Activated CD4-positive, CD25-positive, alpha-beta regulatory T cell treated with anti-CD3 and anti-CD28 coated beads, Interleukin-2, amount 50 U/mL, for 16 hours (primary cell): Measurements from ENCODE around the gene IDH3A.

ENCODE experiments used
- DNase-seq: peaks from one replicate; pipeline ENCODE4 v3.0.0-alpha.2; 2020; ENCODE audit warnings: low read depth, low spot score

Gene IDH3A

DNA sequence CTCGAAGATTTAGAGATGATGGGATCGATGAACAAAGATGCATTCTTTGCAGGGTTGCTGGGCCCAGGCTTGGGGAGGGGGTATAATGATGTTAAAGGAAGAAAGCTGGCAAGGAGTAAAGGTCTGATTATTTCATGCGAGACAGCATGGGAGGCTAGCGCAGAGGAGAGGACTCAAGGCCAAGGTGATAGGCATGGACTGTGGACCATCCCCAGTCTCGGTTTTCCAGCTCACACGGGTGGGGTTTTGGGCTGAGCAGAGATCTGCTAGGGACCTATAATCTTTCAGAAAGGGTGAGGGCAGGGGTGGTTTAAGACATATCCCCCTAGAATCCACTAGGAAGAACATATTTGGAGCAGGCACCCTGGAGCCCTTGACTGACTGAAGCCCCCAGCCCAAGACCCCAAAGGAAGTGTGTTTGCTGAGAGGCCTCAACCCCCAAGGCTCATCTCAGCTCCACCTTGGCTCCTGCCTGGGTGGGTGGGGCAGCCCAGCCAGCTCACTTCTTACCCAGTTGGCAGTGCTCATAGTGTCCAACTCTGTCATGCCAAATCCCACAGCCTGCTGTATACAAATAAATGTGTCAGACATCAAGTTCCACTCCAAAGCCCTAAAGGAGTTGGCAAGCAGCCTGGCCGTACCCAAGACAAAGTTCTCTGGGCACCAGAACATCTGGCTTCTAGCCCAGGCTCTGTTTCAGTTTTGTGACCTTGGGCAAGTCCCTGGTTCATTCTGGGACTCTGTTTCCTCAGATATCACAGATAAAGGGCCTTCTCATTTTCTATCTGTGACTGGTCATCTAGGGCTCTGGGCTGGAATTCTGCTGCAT, 67.3 kb downstream of the IDH3A start:
- no peak for DNase-seq

DNA sequence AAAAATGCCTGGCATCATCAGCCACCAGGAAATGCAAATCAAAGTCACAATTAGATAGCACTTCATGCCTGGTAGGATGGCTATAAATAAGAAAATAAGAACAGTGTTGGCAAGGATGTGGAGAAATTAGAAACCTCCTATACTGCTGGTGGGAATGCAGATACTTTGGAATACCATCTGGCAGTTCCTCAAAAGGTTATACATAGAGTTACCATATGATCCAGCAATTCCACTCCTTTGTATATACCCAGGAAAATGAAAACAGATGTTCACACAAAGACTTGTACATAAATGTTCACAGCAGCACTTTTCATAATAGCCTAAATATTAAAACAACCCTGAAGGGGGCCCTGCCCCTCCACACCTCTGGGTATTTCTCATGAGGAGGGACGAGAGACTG, 71.6 kb downstream of the IDH3A start:
- no peak for DNase-seq
